Body of pancreas (tissue), 4 donors: ENCODE results near the gene ABCC4.

Experiments
- POLR2A ChIP-seq, 3 donors: fragments of 450-650 bp; IDR thresholded peaks; one replicate each; pipeline ENCODE4 v1.6.1; 2016; ENCODE audit warnings: antibody characterized with exemption in 3 of 3, mild to moderate bottlenecking in 2 of 3
- TF ChIP-seq, protein P1 (sequence below), 7 experiments: fragments of 450-650 bp in 4 of 7; fragments of 200-600 bp in 3 of 7; sonication (generic) in 3 of 7; IDR thresholded peaks; one replicate each; pipeline ENCODE4 v1.5.1; 2016 to 2019; ENCODE audit warnings: antibody characterized with exemption in 7 of 7

DNA sequence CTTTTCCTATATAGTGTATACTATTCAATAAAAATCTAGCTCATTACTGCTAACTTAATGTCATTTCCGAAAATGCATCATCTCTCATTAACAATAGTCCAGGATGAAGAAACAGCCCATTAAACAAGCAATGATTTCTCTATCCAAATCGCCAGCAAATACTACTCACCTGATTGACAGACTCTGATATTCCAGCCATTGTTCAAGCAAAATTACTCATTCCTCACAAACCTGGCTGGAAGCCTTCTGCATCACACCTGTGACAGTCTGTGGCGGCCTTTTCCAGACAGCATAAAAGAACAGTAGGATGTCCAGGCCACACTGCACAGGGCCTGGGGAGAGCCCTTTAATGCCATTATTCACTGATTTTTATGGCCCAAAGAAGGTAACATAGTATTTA is 115.9 kb downstream of the ABCC4 start:
- no peak for TF ChIP-seq POLR2A (IDR thresholded peaks at IDR 0.05)
- TF ChIP-seq, protein P1, sequence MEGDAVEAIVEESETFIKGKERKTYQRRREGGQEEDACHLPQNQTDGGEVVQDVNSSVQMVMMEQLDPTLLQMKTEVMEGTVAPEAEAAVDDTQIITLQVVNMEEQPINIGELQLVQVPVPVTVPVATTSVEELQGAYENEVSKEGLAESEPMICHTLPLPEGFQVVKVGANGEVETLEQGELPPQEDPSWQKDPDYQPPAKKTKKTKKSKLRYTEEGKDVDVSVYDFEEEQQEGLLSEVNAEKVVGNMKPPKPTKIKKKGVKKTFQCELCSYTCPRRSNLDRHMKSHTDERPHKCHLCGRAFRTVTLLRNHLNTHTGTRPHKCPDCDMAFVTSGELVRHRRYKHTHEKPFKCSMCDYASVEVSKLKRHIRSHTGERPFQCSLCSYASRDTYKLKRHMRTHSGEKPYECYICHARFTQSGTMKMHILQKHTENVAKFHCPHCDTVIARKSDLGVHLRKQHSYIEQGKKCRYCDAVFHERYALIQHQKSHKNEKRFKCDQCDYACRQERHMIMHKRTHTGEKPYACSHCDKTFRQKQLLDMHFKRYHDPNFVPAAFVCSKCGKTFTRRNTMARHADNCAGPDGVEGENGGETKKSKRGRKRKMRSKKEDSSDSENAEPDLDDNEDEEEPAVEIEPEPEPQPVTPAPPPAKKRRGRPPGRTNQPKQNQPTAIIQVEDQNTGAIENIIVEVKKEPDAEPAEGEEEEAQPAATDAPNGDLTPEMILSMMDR (IDR thresholded peaks at IDR 0.05) = no peak
